CD8-positive, alpha-beta memory T cell (primary cell): ENCODE measurements around the gene DIPK1B. TPM values are rescaled to one million over a fixed set of nuclear protein-coding genes. Genes with fewer than 3 reads are reported as not detected.

Experiments
- CTCF ChIA-PET: fragments of 350-600 bp; sonication (Branson Sonifier 250); formaldehyde crosslinking; loops from one replicate; lab custom pipeline; 2021; ENCODE audit warnings: antibody characterized with exemption; lab: Charles Lee
- POLR2A ChIA-PET: fragments of 350-600 bp; sonication (Branson Sonifier 250); formaldehyde crosslinking; loops from one replicate; lab custom pipeline; 2021; ENCODE audit warnings: antibody characterized with exemption; lab: Charles Lee
- DNase-seq, 5 donors: peaks; one replicate each; pipeline versions ENCODE4 v3.0.0 to v3.0.0-alpha.2; 2020 to 2022; ENCODE audit warnings: mixed read lengths in 1 of 5
- H3K27ac ChIP-seq: one replicate; pipeline ENCODE4 v1.7.0; 2013; ENCODE audit warnings: low read depth, mild to moderate bottlenecking, low read length, moderate library complexity
- H3K27me3 ChIP-seq: 2 replicates; pipeline ENCODE4 v1.7.0; 2013; ENCODE audit warnings: low read length, mild to moderate bottlenecking; ENCODE audit not compliant: insufficient read depth, poor library complexity, severe bottlenecking
- H3K36me3 ChIP-seq: 2 replicates; pipeline ENCODE4 v1.7.0; 2013; ENCODE audit warnings: mild to moderate bottlenecking, low read length, moderate library complexity; ENCODE audit not compliant: insufficient read depth
- H3K4me1 ChIP-seq: 2 replicates; pipeline ENCODE4 v1.7.0; 2013; ENCODE audit warnings: mild to moderate bottlenecking, low read length, moderate library complexity; ENCODE audit not compliant: insufficient read depth
- H3K4me3 ChIP-seq: 2 replicates; pipeline ENCODE4 v1.7.0; 2013; ENCODE audit warnings: mild to moderate bottlenecking, low read length
- H3K9me3 ChIP-seq: 2 replicates; pipeline ENCODE4 v1.7.0; 2013; ENCODE audit warnings: mild to moderate bottlenecking, low read length
- H3K27ac Mint-ChIP-seq, 8 donors: one replicate each; pipeline ENCODE4 v1.8.0; 2020 to 2021; ENCODE audit warnings: mixed read lengths in 8 of 8, mild to moderate bottlenecking in 6 of 8, inconsistent platforms in 3 of 8, moderate library complexity in 3 of 8
- H3K27me3 Mint-ChIP-seq, 2 donors: one replicate each; pipeline ENCODE4 v1.8.0; 2020 to 2021; ENCODE audit warnings: mixed read lengths in 2 of 2, mild to moderate bottlenecking in 1 of 2, moderate library complexity in 1 of 2
- H3K36me3 Mint-ChIP-seq, 3 donors: one replicate each; pipeline ENCODE4 v1.8.0; 2020 to 2021; ENCODE audit warnings: mixed read lengths in 3 of 3, inconsistent platforms in 1 of 3, mild to moderate bottlenecking in 1 of 3
- H3K4me1 Mint-ChIP-seq, 3 donors: one replicate each; pipeline ENCODE4 v1.8.0; 2020 to 2021; ENCODE audit warnings: mixed read lengths in 3 of 3, inconsistent platforms in 1 of 3, mild to moderate bottlenecking in 1 of 3
- H3K4me3 Mint-ChIP-seq, 7 donors: one replicate each; pipeline ENCODE4 v1.8.0; 2020 to 2021; ENCODE audit warnings: mixed read lengths in 7 of 7, mild to moderate bottlenecking in 6 of 7, moderate library complexity in 4 of 7, inconsistent platforms in 2 of 7
- H3K9me3 Mint-ChIP-seq, 5 donors: one replicate each; pipeline ENCODE4 v1.8.0; 2020 to 2022; ENCODE audit warnings: mixed read lengths in 5 of 5, mild to moderate bottlenecking in 3 of 5, moderate library complexity in 2 of 5, inconsistent platforms in 1 of 5
- polyA plus RNA-seq: library from polyadenylated mRNA; unstranded; fragments of 300-500 nt; fragmentation: Illumina TruSeq; gene quantifications from one replicate; pipeline ENCODE4 v1.2.3, GENCODE V29; 2021
- total RNA-seq, 2 experiments: library from RNA; stranded (reverse); gene quantifications; one replicate each; pipeline ENCODE4 v1.2.3, GENCODE V29; 2021

DIPK1B gene
- total and polyA plus RNA-seq, 3 experiments from 2014 or later: not detected

- Mint-ChIP-seq H3K4me3 (no peak overlapping the region), H3K27ac (no peak overlapping the region), H3K4me1 (peaks cover 0 to 3% (median 2%) of the 10 kb centered on the region in 3 donors), H3K27me3 (peaks cover 3 to 8% of the 10 kb centered on the region in 2 donors), H3K36me3 (peaks cover 0 to 8% (median 0%) of the 10 kb centered on the region in 3 donors), H3K9me3 (no peaks in the 10 kb centered on the region)
- H3K27ac ChIP-seq: no peak overlapping the region
- no peak overlapping the region for H3K4me3 ChIP-seq
- peak in 3 of 5 donors; percentile 24 to 62 (median 30) for DNase-seq
- ChIA-PET POLR2A (no interaction called here), CTCF (interaction anchor here (0.8 to 2.1 kb wide), 13 partner anchors 8 to 187 kb away, joined by 3 to 7 read pairs (median 3); no protein-coding TSS in a partner anchor)
- no peaks in the 10 kb centered on the region for H3K9me3 ChIP-seq
- H3K4me1 ChIP-seq: no peaks in the 10 kb centered on the region
- H3K36me3 ChIP-seq: no peaks in the 10 kb centered on the region
- no peaks in the 10 kb centered on the region for H3K27me3 ChIP-seq
These were observed 40.5 kb upstream of the DIPK1B start for GRCh38 chr9:136671646-136672430.

DNA sequence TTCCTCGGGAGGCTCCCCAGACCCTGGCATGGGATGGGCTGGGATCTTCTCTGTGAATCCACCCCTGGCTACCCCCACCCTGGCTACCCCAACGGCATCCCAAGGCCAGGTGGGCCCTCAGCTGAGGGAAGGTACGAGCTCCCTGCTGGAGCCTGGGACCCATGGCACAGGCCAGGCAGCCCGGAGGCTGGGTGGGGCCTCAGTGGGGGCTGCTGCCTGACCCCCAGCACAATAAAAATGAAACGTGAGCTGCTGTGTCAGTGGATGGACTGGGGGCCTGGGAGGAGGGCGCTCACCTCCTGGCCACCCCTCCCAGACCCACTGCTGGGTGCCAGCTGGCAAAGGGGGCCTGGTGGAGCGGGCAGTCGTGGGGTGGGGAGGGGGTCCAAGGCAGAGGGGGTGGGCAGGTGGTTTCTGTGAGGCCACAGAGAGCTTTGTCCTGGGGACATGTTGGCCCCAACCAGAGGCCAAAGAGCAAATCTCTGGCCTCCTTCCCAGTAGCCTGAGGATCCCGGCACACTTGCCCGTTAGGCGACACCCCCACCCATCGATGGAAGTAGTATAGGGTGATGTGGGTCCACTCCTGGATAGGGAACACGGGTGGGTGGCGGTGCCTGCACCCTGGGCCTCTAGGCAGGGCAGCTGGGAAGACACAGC is 39.8 kb upstream of the DIPK1B start:
- Histone ChIP-seq H3K4me3 (no peak overlapping the region), H3K4me1 (no peaks in the 10 kb centered on the region), H3K27ac (no peak overlapping the region), H3K27me3 (no peaks in the 10 kb centered on the region), H3K9me3 (no peaks in the 10 kb centered on the region), H3K36me3 (no peaks in the 10 kb centered on the region)
- H3K27me3 Mint-ChIP-seq: peaks cover 3 to 7% of the 10 kb centered on the region in 2 donors
- CTCF ChIA-PET: interaction anchor here (0.8 to 2.1 kb wide), 11 partner anchors 8 to 188 kb away, joined by 3 to 7 read pairs (median 3); no protein-coding TSS in a partner anchor
- POLR2A ChIA-PET: no interaction called here
- H3K4me1 Mint-ChIP-seq: peaks cover 0 to 3% (median 2%) of the 10 kb centered on the region in 3 donors
- no peak for DNase-seq
- peaks cover 0 to 10% (median 0%) of the 10 kb centered on the region in 3 donors for H3K36me3 Mint-ChIP-seq
- no peaks in the 10 kb centered on the region for H3K9me3 Mint-ChIP-seq
- H3K4me3 Mint-ChIP-seq: no peak overlapping the region
- H3K27ac Mint-ChIP-seq: no peak overlapping the region

DNA sequence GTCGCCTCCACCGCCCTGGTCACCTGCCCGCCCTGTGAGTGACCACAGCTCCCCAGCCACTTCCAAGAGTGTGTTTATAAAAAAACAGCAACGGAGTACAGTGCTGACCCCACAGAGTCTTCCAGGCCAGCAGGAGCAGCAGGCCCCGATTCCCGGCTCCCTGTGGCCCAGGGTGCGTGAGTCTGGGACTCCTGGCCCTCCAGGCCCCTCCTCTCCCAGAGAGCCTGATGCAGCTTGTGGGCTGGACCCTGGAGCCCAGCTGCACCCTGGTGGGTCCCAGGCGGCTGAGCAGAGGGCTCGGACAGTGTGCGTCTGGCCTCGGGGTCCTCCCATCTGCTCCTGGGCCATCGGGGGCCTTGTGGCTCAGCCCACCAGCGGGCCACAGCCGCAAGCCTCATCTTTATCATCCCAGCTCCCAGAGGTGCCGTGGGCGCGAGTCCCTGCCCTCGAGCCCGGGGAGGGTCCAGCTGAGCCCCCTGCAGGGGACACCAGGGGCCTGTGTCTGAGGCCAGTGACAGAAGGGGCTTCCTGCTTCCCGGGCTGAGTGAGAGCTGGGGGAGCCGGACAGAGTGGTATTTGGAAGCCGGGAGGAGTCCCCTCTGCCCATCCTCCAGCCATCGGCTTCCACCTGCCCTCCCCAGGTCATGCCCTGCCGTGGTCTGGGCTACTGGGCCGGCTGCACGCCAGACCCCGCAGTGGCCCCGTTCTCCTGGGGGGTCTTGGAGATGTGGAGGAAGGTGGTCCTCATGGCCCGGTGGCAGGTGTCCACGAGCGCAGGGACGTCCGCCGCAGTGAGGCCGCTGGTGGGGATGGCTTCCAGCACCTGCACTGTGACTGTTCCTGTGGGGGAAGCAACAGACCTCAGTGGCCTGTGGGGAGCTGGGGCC is 39.0 kb upstream of the DIPK1B start:
- H3K36me3 Mint-ChIP-seq: peaks cover 0 to 10% (median 0%) of the 10 kb centered on the region in 3 donors
- no peak overlapping the region for H3K27ac Mint-ChIP-seq
- Histone ChIP-seq H3K9me3 (no peaks in the 10 kb centered on the region), H3K27me3 (no peaks in the 10 kb centered on the region), H3K36me3 (no peaks in the 10 kb centered on the region), H3K27ac (no peak overlapping the region), H3K4me3 (no peak overlapping the region), H3K4me1 (no peaks in the 10 kb centered on the region)
- CTCF ChIA-PET: interaction anchor here (1.2 to 2.1 kb wide), 4 partner anchors 9 to 188 kb away, joined by 3 to 7 read pairs (median 4); no protein-coding TSS in a partner anchor
- peaks cover 0 to 3% (median 2%) of the 10 kb centered on the region in 3 donors for H3K4me1 Mint-ChIP-seq
- no peaks in the 10 kb centered on the region for H3K9me3 Mint-ChIP-seq
- POLR2A ChIA-PET: no interaction called here
- DNase-seq: no peak
- H3K4me3 Mint-ChIP-seq: no peak overlapping the region
- peaks cover 3 to 4% of the 10 kb centered on the region in 2 donors for H3K27me3 Mint-ChIP-seq

DNA sequence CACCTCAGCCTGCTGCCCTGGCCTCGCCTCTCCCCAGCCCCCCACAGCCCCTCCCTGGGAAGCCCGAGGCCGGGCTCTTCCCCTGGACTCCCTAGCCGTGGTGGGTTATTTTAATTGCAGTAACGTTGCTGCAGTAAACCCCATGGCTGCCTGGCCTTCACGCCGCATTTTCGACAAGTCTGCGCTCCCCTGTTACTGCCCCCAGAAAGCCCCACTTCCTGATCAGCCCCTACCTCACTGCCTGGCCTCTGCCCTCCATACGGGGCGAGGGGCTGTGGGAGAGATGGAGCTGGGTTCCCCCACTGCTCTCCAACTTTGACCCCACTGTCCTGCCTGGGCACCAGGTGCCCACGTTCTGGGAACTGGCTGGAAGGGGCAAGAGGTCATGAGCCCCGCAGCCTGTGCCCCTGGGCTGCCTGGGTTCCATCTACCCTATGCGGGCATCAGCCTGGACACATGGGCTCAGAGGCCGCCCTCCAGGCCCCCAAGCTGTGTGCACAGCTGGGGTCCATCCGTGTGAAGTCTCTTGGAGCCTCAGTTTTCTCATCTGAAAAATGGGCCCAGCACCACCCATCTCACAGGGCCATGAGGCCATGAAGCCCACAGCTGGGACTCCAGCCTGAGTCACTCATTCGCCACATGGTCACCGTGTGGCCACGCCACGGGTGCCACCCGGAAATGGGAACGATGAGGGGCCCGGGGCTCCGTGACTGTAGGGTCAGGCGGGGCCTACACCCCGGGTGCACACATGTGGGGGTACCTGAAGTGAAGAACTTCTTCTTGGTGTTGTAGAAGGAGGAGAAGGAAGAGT is 38.2 kb upstream of the DIPK1B start:
- H3K4me1 Mint-ChIP-seq: no peaks in the 10 kb centered on the region
- peak overlapping the region in 1 of 8 donors; percentile 76 for H3K27ac Mint-ChIP-seq
- peaks cover 0 to 10% (median 0%) of the 10 kb centered on the region in 3 donors for H3K36me3 Mint-ChIP-seq
- Histone ChIP-seq H3K4me1 (no peaks in the 10 kb centered on the region), H3K9me3 (no peaks in the 10 kb centered on the region), H3K27ac (no peak overlapping the region), H3K4me3 (no peak overlapping the region), H3K27me3 (no peaks in the 10 kb centered on the region), H3K36me3 (no peaks in the 10 kb centered on the region)
- no peaks in the 10 kb centered on the region for H3K27me3 Mint-ChIP-seq
- CTCF ChIA-PET: interaction anchor here (1.5 kb wide), 1 partner anchor 189 kb away, joined by 4 read pairs; no protein-coding TSS in a partner anchor
- no peak for DNase-seq
- POLR2A ChIA-PET: no interaction called here
- H3K9me3 Mint-ChIP-seq: no peaks in the 10 kb centered on the region
- H3K4me3 Mint-ChIP-seq: no peak overlapping the region

GRCh38 chr9:136674786-136675349 is 37.5 kb upstream of the DIPK1B start:
- Mint-ChIP-seq H3K9me3 (no peaks in the 10 kb centered on the region), H3K36me3 (peaks cover 0 to 10% (median 0%) of the 10 kb centered on the region in 3 donors), H3K27ac (no peak overlapping the region), H3K4me3 (no peak overlapping the region), H3K27me3 (no peaks in the 10 kb centered on the region), H3K4me1 (no peaks in the 10 kb centered on the region)
- no peaks in the 10 kb centered on the region for H3K27me3 ChIP-seq
- ChIA-PET CTCF (interaction anchor here (1.5 kb wide), 2 partner anchors 10 to 190 kb away, joined by 3 to 4 read pairs; no protein-coding TSS in a partner anchor), POLR2A (no interaction called here)
- H3K36me3 ChIP-seq: no peaks in the 10 kb centered on the region
- DNase-seq: no peak
- H3K9me3 ChIP-seq: no peaks in the 10 kb centered on the region
- no peak overlapping the region for H3K27ac ChIP-seq
- no peaks in the 10 kb centered on the region for H3K4me1 ChIP-seq
- no peak overlapping the region for H3K4me3 ChIP-seq

DNA sequence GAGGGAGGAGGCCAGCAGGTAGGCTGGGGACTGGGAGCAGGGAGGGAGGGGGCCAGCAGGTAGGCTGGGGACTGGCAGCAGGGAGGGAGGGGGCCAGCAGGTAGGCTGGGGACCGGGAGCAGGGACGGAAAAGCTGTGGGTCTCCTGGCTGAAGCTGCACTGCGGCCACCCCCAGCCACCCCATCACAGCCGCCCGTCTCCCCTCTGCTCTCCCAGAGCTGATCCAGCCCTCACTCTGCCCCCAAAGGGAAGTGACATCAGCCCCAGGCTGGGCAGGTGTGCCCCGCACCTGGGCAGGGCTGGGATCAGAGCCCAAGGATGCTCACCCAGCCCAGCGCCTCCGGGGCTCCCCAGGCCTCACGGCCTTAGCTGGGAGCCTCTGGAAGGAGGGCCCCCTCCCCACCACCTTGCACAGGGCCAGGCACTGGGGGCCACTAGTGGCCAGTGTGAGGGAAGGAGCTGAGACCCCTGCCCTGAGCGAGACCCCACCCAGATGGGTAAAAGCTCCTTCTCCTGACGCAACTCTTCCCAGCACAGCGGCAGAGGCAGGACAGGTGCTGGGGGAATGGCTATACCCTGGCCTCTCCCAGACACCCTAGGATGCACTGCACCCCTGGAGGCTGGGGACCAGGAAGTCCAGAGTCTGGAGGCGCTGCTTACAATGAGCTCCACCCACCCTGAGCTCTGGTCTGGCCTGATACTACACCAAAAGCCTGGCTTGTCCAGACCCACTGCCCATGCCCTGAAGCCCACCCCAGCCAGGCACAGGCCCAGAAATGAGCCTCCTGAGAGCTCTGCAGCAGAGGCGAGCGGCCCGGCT is 36.7 kb upstream of the DIPK1B start:
- Mint-ChIP-seq H3K27me3 (no peaks in the 10 kb centered on the region), H3K4me3 (no peak overlapping the region), H3K4me1 (no peaks in the 10 kb centered on the region), H3K9me3 (no peaks in the 10 kb centered on the region), H3K36me3 (peaks cover 0 to 10% (median 0%) of the 10 kb centered on the region in 3 donors), H3K27ac (no peak overlapping the region)
- no peaks in the 10 kb centered on the region for H3K27me3 ChIP-seq
- no peaks in the 10 kb centered on the region for H3K4me1 ChIP-seq
- DNase-seq: no peak
- CTCF ChIA-PET: interaction anchor here (1.1 to 1.5 kb wide), 2 partner anchors 9 to 11 kb away, joined by 3 read pairs; no protein-coding TSS in a partner anchor
- POLR2A ChIA-PET: no interaction called here
- no peak overlapping the region for H3K27ac ChIP-seq
- H3K4me3 ChIP-seq: no peak overlapping the region
- no peaks in the 10 kb centered on the region for H3K36me3 ChIP-seq
- H3K9me3 ChIP-seq: no peaks in the 10 kb centered on the region
